Progenitor cell of endocrine pancreas (in vitro differentiated cells): ENCODE results near the gene VLDLR. TPM values are rescaled to one million over a fixed set of nuclear protein-coding genes. Genes with fewer than 3 reads are reported as not detected.

Source experiments
- DNase-seq: peaks from one replicate; pipeline ENCODE4 v3.0.0; 2021; ENCODE audit warnings: low spot score; ENCODE audit not compliant: unreplicated experiment
- H3K27ac Mint-ChIP-seq: 2 replicates; pipeline ENCODE4 v1.8.0; 2021; ENCODE audit warnings: mild to moderate bottlenecking, moderate library complexity, mixed read lengths
- H3K27me3 Mint-ChIP-seq: 2 replicates; pipeline ENCODE4 v1.8.0; 2021; ENCODE audit warnings: mixed read lengths
- H3K36me3 Mint-ChIP-seq: 2 replicates; pipeline ENCODE4 v1.8.0; 2022; ENCODE audit warnings: mixed read lengths; ENCODE audit not compliant: insufficient read depth
- H3K4me1 Mint-ChIP-seq: 2 replicates; pipeline ENCODE4 v1.8.0; 2021; ENCODE audit warnings: low read depth, mixed read lengths
- H3K4me3 Mint-ChIP-seq: 2 replicates; pipeline ENCODE4 v1.8.0; 2021; ENCODE audit warnings: low read depth, mild to moderate bottlenecking, moderate library complexity, mixed read lengths
- H3K9me3 Mint-ChIP-seq: 2 replicates; pipeline ENCODE4 v1.8.0; 2021; ENCODE audit warnings: low read depth, mixed read lengths
- total RNA-seq: library from RNA; stranded (reverse); gene quantifications from 2 replicates; pipeline ENCODE4 v1.2.1, GENCODE V29; 2021
- TF ChIP-seq, protein P1 (sequence below): fragments of 200-600 bp; sonication (generic); IDR thresholded peaks from one replicate; pipeline ENCODE4 v1.5.0; 2021; ENCODE audit warnings: antibody characterized with exemption, mild to moderate bottlenecking; ENCODE audit not compliant: unreplicated experiment

The VLDLR gene
- total RNA-seq, 1 donor from 2014 or later, result 8.1 TPM

DNA sequence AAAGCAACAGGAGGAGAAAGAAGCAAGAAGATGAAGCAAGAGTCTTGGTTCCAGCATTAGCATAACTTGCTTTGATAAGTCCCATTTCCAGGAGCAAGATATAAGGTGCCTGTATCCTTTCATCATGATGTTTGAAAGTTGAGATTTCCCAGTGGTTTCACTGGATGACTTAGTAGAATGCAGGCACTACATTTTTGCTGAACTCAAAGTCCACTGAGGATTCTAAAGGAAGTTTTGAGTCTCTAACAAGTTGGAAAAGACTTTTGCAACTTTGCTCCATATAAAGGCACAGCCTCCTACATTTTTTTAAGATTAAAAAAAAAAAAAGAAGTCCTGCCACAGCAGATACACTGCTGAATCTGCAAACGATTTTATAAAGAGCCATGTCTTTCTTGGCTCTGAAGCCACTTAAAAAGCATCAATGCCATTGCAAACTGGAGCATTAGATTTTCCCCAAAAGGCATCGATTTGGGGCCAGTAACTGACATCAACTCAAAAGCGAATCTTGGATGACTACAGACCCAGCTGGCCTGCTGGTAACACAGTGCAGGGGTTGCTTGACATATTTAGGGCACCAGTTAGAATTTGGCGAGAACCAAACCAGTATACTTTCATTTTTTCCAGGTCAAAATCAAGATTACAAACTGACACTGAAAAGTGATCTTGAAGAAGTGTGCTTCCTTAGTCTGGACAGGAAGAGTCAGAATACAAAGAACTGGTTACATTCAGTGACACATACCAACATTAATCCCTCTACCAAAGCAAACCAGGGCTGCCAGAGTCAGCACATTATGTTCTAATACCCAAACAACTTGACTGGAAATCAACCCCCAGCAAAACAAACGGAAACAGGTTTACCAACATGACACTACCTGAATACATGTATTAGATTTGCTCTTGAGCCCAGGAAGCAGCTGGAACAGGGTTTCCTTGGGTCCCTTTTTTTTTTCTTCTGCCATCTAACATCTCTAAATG, 56.6 kb downstream of the VLDLR start:
- Mint-ChIP-seq H3K27me3 (no peaks in the 10 kb centered on the region), H3K9me3 (no peaks in the 10 kb centered on the region), H3K4me3 (no peak overlapping the region), H3K27ac (no peak overlapping the region), H3K4me1 (peaks cover 4% of the 10 kb centered on the region), H3K36me3 (no peaks in the 10 kb centered on the region)
- DNase-seq, result no peak
- TF ChIP-seq, protein P1, sequence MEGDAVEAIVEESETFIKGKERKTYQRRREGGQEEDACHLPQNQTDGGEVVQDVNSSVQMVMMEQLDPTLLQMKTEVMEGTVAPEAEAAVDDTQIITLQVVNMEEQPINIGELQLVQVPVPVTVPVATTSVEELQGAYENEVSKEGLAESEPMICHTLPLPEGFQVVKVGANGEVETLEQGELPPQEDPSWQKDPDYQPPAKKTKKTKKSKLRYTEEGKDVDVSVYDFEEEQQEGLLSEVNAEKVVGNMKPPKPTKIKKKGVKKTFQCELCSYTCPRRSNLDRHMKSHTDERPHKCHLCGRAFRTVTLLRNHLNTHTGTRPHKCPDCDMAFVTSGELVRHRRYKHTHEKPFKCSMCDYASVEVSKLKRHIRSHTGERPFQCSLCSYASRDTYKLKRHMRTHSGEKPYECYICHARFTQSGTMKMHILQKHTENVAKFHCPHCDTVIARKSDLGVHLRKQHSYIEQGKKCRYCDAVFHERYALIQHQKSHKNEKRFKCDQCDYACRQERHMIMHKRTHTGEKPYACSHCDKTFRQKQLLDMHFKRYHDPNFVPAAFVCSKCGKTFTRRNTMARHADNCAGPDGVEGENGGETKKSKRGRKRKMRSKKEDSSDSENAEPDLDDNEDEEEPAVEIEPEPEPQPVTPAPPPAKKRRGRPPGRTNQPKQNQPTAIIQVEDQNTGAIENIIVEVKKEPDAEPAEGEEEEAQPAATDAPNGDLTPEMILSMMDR, result no peak

DNA sequence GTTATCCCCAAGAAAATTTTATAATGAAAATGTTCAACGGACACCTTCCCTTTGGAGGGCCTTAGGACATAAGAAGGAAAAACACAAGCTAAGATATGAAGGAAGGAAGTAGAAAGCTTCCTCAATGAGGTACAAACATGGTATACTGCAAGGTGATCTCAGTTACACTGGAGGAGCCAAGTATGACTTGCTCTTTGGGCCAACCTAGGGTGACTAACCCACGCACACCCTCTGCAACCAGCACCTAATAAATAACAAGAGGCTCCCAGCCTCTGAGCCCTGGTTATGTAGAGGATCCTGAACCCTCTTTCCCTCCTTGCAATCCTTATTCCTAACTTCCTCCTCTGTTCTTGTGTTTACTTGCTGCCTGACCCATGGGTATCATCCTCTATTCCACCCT, 57.4 kb downstream of the VLDLR start:
- peaks cover 4% of the 10 kb centered on the region for H3K4me1 Mint-ChIP-seq
- no peak for DNase-seq
- H3K9me3 Mint-ChIP-seq, result no peaks in the 10 kb centered on the region
- no peak overlapping the region for H3K27ac Mint-ChIP-seq
- H3K27me3 Mint-ChIP-seq, result no peaks in the 10 kb centered on the region
- no peaks in the 10 kb centered on the region for H3K36me3 Mint-ChIP-seq
- no peak overlapping the region for H3K4me3 Mint-ChIP-seq
- TF ChIP-seq, protein P1, result no peak

DNA sequence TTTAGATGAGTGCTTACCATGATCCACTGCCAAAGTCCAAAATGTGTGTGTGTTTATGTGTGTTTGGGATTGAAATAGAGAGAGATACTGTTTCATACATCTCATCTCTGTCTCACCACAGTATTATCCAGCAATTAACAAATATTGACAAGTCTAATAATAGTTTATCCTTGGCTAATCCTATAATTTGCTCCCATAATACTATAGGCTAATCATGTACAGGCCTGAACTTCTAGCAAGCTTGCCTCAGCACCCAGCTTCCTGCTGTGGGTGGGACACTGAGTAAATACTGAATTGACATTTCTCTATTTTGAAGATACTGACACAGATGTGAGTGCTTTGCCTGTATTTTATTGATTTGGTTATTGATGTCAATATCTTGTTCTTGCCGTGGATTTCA, 60.4 kb downstream of the VLDLR start:
- Mint-ChIP-seq H3K27ac (no peak overlapping the region), H3K4me1 (peaks cover 4% of the 10 kb centered on the region), H3K9me3 (no peaks in the 10 kb centered on the region), H3K27me3 (no peaks in the 10 kb centered on the region), H3K4me3 (no peak overlapping the region), H3K36me3 (no peaks in the 10 kb centered on the region)
- TF ChIP-seq, protein P1, result no peak
- no peak for DNase-seq

DNA sequence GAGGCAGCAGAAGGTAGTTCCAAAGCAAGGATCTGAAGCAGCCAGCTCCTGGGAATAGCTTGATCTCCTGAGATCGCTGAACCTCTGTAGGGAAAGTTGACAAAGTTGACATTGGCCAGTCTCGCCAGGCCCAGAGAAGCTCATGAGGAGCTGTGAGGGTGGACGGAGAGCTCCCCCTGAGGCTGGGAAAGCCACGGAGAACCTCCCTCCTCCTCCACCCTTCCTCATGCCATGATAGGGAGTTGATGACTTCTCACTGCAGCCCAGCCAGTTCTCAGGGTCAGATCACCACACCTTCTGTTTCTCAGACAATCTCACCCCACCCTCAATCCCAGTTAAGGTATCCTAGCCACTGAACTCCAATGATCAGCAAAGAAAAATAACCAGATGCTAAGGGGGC, 65.3 kb downstream of the VLDLR start:
- Mint-ChIP-seq H3K36me3 (no peaks in the 10 kb centered on the region), H3K9me3 (no peaks in the 10 kb centered on the region), H3K27me3 (peaks cover 13% of the 10 kb centered on the region), H3K27ac (no peak overlapping the region), H3K4me1 (no peaks in the 10 kb centered on the region), H3K4me3 (no peak overlapping the region)
- TF ChIP-seq, protein P1, result no peak
- DNase-seq, result no peak

DNA sequence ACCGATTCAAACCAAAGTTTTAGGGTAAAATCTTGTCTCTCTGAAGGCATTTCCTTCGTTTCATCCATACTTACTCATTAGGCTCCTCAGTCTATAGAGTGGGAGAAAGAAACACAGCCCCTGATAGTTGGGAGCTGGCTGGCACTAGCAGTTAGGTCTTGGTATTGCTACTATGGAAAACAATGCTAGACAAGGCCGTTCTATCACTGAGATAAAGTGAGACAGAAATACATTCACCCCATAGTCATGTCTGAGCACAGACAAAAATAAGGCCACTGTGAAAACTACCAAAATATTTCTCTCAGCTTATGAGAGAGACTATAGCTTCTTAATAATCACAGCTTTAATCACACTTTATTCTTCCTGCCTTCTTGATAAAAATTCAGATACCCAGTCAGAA, 67.0 kb downstream of the VLDLR start:
- no peak for DNase-seq
- Mint-ChIP-seq H3K27me3 (peaks cover 13% of the 10 kb centered on the region), H3K4me3 (no peak overlapping the region), H3K4me1 (no peaks in the 10 kb centered on the region), H3K9me3 (no peaks in the 10 kb centered on the region), H3K36me3 (no peaks in the 10 kb centered on the region), H3K27ac (no peak overlapping the region)
- TF ChIP-seq, protein P1, result no peak
